ENCODE results near the gene ARHGAP15.

- TF ChIP-seq POLR2A (IDR thresholded peaks at IDR 0.05; ENCODE audit: low read length) = no peak
- TF ChIP-seq GATA1 (IDR thresholded peaks at IDR 0.05; ENCODE audit: low read depth, low read length) = no peak
These were observed 674.7 kb downstream of the ARHGAP15 start for GRCh38 chr2:143803936-143804335.

Measured in erythroblast (primary cell).